ENCODE results near the gene RPL37.

- TF ChIP-seq CTCF (IDR thresholded peaks at IDR 0.05) (no peak), POLR2A (IDR thresholded peaks at IDR 0.05) (no peak)
Measured at GRCh38 chr5:40869384-40869783, 34.4 kb upstream of the RPL37 start.
